Panc1 (cell line): ENCODE data around the gene CACNA2D3. TPM values are rescaled to one million over a fixed set of nuclear protein-coding genes. Genes with fewer than 3 reads are reported as not detected.

Experiments
- ATAC-seq: fragments of 200-7000 bp; cut with Tn5 transposase; 2 replicates; pipeline ENCODE4 v1.9.1; 2020; ENCODE audit warnings: mild to moderate bottlenecking, moderate library complexity
- BruUV-seq: library from RNA; stranded (reverse); fragments of 400-500 nt; replicated peaks from 2 replicates; lab custom pipeline; 2021; lab: Mats Ljungman, UMichigan
- CTCF ChIA-PET: fragments of 300-600 bp; sonication (Branson Sonifier 250); formaldehyde crosslinking; loops from one replicate; lab custom pipeline; 2022; ENCODE audit warnings: antibody characterized with exemption; lab: Charles Lee
- POLR2A ChIA-PET: fragments of 300-600 bp; sonication (Branson Sonifier 250); formaldehyde crosslinking; loops from one replicate; lab custom pipeline; 2022; ENCODE audit warnings: antibody characterized with exemption; lab: Charles Lee
- DNase-seq: peaks from one replicate; pipeline ENCODE4 v3.0.0-alpha.2; 2010; ENCODE audit warnings: low read depth, low spot score
- H3K27ac ChIP-seq: 2 replicates; pipeline ENCODE4 v1.5.1; 2011; ENCODE audit warnings: mild to moderate bottlenecking, low read length, inconsistent platforms
- H3K27me3 ChIP-seq: fragments of 200-500 bp; sonication (Bioruptor generic); 2 replicates; pipeline ENCODE4 v1.6.0; 2014; ENCODE audit warnings: low read length, inconsistent platforms; ENCODE audit not compliant: control insufficient read depth, insufficient read depth
- H3K36me3 ChIP-seq: fragments of 200-500 bp; sonication (Bioruptor generic); 2 replicates; pipeline ENCODE4 v1.5.1; 2014; ENCODE audit warnings: inconsistent platforms, mild to moderate bottlenecking, low read length, moderate library complexity; ENCODE audit not compliant: control insufficient read depth, insufficient read depth
- H3K4me1 ChIP-seq: 2 replicates; pipeline ENCODE4 v1.5.1; 2011; ENCODE audit warnings: inconsistent platforms, mild to moderate bottlenecking, low read length, moderate library complexity; ENCODE audit not compliant: control insufficient read depth, insufficient read depth
- H3K4me3 ChIP-seq, 2 experiments: 2 replicates each; pipeline ENCODE4 v1.5.1; 2011 to 2012; ENCODE audit warnings: low read depth in 2 of 2, low read length in 2 of 2, mild to moderate bottlenecking in 2 of 2, inconsistent platforms in 1 of 2, moderate library complexity in 1 of 2
- H3K9me3 ChIP-seq: fragments of 200-500 bp; sonication (Bioruptor generic); 2 replicates; pipeline ENCODE4 v1.5.1; 2014; ENCODE audit warnings: low read depth, mild to moderate bottlenecking, inconsistent platforms, low read length, moderate library complexity; ENCODE audit not compliant: control insufficient read depth, insufficient read depth
- POLR2AphosphoS5 ChIP-seq: IDR thresholded peaks from 2 replicates; pipeline ENCODE4 v1.6.1; 2012; ENCODE audit warnings: mild to moderate bottlenecking, low read depth, low read length, moderate library complexity
- SIN3A ChIP-seq: IDR thresholded peaks from 2 replicates; pipeline ENCODE4 v1.6.1; 2012; ENCODE audit warnings: low read depth, mild to moderate bottlenecking, low read length, moderate library complexity, borderline replicate concordance; ENCODE audit not compliant: insufficient read depth
- TCF7L2 ChIP-seq: IDR thresholded peaks from 2 replicates; pipeline ENCODE4 v1.6.1; 2011; ENCODE audit warnings: mild to moderate bottlenecking, low read depth, low read length, inconsistent platforms
- in situ Hi-C: cut with HindIII; loops from 2 replicates; pipeline ENCODE4 v1.10.0; 2016; ENCODE audit warnings: low sequenced_read_pairs, low pct_unique_long_range_greater_than_20kb
- intact Hi-C: fragments of 100-400 bp; cut with micrococcal nuclease; formaldehyde crosslinking; loops from one replicate; pipeline ENCODE4 v1.10.0; 2022; ENCODE audit not compliant: unreplicated experiment
- total RNA-seq: library from RNA; stranded (reverse); gene quantifications from one replicate; pipeline ENCODE4 v1.2.1, GENCODE V29; 2021; ENCODE audit not compliant: unreplicated experiment
- TF ChIP-seq, protein P1 (sequence below): fragments of 450-650 bp; IDR thresholded peaks from 2 replicates; pipeline ENCODE4 v1.5.1; 2017; ENCODE audit warnings: mild to moderate bottlenecking
- TF ChIP-seq, protein P2 (sequence below), 2 experiments: IDR thresholded peaks; 2 replicates each; pipeline ENCODE4 v1.6.1; 2011 to 2012; ENCODE audit warnings: low read depth in 2 of 2, control low read depth in 1 of 2, low read length in 1 of 2, mild to moderate bottlenecking in 1 of 2, moderate library complexity in 1 of 2; ENCODE audit not compliant: insufficient read depth in 1 of 2

CACNA2D3 gene
- total RNA-seq, 1 experiment from 2014 or later: 0.41 TPM

DNA sequence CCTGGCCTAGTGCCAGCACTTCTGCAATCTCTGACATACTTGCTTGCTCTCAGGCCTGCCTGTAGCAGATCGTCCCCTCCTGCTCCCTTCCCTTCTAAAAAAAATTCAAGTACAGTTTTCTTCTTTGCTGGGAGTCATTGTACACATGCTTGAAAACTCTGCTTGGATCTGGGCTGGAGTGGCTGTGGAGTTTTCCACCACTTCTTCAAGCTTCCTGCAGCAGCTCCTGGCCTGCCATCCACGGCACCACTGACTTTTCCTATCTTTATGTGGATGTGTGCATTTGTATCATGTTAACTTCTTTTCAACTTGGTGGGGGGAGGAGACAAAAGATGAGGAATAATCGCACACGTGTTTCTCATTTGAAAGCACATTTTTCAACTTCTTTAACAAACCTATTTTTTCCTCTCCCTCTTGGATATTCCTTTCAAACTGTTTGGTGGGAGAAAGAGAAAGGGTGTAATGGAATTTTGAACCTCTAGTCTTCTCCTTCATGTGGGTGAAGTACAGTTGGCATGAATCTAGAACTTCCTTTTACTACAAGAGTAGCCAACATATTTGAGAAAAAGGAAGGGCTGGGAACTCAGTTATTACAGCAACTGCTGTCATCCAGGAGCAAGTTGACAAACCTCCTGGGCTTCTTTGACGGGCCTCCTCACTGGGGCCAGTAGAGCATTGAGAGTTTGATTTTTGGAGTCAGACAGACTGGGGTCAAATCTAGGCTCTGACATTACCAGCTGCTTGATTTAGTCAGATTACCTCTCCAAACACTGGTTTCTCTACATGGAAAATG is 866.7 kb downstream of the CACNA2D3 start:
- ATAC-seq (no peak), DNase-seq (no peak)
- Histone ChIP-seq H3K27ac (no peak overlapping the region), H3K9me3 (no peaks in the 10 kb centered on the region), H3K4me3 (no peak overlapping the region), H3K4me1 (no peaks in the 10 kb centered on the region), H3K27me3 (no peaks in the 10 kb centered on the region), H3K36me3 (no peaks in the 10 kb centered on the region)
- no TSS peak for BruUV-seq
- intact Hi-C loops (no loop called here), in situ Hi-C loops (no loop called here)
- CTCF ChIA-PET: no interaction called here
- POLR2A ChIA-PET: no interaction called here
- TF ChIP-seq, protein P1, sequence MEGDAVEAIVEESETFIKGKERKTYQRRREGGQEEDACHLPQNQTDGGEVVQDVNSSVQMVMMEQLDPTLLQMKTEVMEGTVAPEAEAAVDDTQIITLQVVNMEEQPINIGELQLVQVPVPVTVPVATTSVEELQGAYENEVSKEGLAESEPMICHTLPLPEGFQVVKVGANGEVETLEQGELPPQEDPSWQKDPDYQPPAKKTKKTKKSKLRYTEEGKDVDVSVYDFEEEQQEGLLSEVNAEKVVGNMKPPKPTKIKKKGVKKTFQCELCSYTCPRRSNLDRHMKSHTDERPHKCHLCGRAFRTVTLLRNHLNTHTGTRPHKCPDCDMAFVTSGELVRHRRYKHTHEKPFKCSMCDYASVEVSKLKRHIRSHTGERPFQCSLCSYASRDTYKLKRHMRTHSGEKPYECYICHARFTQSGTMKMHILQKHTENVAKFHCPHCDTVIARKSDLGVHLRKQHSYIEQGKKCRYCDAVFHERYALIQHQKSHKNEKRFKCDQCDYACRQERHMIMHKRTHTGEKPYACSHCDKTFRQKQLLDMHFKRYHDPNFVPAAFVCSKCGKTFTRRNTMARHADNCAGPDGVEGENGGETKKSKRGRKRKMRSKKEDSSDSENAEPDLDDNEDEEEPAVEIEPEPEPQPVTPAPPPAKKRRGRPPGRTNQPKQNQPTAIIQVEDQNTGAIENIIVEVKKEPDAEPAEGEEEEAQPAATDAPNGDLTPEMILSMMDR: no peak
- no peak for TF ChIP-seq SIN3A

DNA sequence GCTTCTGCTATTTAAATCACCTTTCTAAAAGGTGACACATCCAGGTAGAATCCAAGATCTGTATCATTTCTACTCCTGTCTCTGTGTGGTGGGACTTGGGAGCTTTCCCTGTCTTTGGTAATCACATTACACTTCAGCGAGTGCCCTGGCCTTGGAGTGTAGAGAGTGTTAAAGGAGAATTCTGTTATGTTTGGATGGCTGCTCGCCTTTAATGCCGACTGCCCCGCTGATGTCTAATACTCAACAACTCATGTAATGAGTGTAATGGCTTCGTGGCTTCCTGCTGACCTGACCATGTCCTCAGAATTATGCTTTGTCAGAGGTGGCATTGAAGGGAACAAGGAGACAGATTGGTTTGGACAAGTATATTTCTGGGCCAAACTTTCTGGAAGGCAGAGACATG is 871.8 kb downstream of the CACNA2D3 start:
- Histone ChIP-seq H3K27me3 (no peaks in the 10 kb centered on the region), H3K9me3 (no peaks in the 10 kb centered on the region), H3K4me3 (no peak overlapping the region), H3K4me1 (no peaks in the 10 kb centered on the region), H3K36me3 (no peaks in the 10 kb centered on the region), H3K27ac (no peak overlapping the region)
- TF ChIP-seq POLR2AphosphoS5 (no peak), SIN3A (no peak), TCF7L2 (no peak)
- TF ChIP-seq, protein P1: no peak
- TF ChIP-seq, protein P2, sequence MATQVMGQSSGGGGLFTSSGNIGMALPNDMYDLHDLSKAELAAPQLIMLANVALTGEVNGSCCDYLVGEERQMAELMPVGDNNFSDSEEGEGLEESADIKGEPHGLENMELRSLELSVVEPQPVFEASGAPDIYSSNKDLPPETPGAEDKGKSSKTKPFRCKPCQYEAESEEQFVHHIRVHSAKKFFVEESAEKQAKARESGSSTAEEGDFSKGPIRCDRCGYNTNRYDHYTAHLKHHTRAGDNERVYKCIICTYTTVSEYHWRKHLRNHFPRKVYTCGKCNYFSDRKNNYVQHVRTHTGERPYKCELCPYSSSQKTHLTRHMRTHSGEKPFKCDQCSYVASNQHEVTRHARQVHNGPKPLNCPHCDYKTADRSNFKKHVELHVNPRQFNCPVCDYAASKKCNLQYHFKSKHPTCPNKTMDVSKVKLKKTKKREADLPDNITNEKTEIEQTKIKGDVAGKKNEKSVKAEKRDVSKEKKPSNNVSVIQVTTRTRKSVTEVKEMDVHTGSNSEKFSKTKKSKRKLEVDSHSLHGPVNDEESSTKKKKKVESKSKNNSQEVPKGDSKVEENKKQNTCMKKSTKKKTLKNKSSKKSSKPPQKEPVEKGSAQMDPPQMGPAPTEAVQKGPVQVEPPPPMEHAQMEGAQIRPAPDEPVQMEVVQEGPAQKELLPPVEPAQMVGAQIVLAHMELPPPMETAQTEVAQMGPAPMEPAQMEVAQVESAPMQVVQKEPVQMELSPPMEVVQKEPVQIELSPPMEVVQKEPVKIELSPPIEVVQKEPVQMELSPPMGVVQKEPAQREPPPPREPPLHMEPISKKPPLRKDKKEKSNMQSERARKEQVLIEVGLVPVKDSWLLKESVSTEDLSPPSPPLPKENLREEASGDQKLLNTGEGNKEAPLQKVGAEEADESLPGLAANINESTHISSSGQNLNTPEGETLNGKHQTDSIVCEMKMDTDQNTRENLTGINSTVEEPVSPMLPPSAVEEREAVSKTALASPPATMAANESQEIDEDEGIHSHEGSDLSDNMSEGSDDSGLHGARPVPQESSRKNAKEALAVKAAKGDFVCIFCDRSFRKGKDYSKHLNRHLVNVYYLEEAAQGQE (IDR thresholded peaks at IDR 0.05; ENCODE audit: insufficient read depth in 1 of 2, low read depth in 2 of 2, low read length in 1 of 2): no peak
- intact Hi-C loops: no loop called here
- ChIA-PET POLR2A (no interaction called here), CTCF (no interaction called here)
- DNase-seq (no peak), ATAC-seq (no peak)
- no TSS peak for BruUV-seq
- in situ Hi-C loops: no loop called here
